Activated T-cell treated with anti-CD3 and anti-CD28 coated beads, Interleukin-2, amount 50 U/mL, for 24 hours (primary cell): ENCODE measurements around the gene PRCD.
A peak's percentile ranks its signal among the peaks of the same experiment; 100 is the strongest.
"Not testable (repeated sequence)": the region's sequence is repeated elsewhere in the genome, so short reads cannot be mapped to it uniquely, and the experiment has no call there.

ENCODE experiments used
- DNase-seq: peaks from one replicate; pipeline ENCODE4 v3.0.0-alpha.2; 2020
- H3K27ac Mint-ChIP-seq: 2 replicates; pipeline ENCODE4 v1.8.0; 2020; ENCODE audit warnings: mild to moderate bottlenecking, mixed read lengths
- H3K27me3 Mint-ChIP-seq: 2 replicates; pipeline ENCODE4 v1.8.0; 2020; ENCODE audit warnings: mixed read lengths
- H3K36me3 Mint-ChIP-seq: 2 replicates; pipeline ENCODE4 v1.8.0; 2020; ENCODE audit warnings: low read depth, mixed read lengths
- H3K4me1 Mint-ChIP-seq: 2 replicates; pipeline ENCODE4 v1.8.0; 2020; ENCODE audit warnings: low read depth, mixed read lengths
- H3K4me3 Mint-ChIP-seq: 2 replicates; pipeline ENCODE4 v1.8.0; 2020; ENCODE audit warnings: mild to moderate bottlenecking, moderate library complexity, mixed read lengths
- H3K9me3 Mint-ChIP-seq: 2 replicates; pipeline ENCODE4 v1.8.0; 2020; ENCODE audit warnings: mixed read lengths

The PRCD gene

DNA sequence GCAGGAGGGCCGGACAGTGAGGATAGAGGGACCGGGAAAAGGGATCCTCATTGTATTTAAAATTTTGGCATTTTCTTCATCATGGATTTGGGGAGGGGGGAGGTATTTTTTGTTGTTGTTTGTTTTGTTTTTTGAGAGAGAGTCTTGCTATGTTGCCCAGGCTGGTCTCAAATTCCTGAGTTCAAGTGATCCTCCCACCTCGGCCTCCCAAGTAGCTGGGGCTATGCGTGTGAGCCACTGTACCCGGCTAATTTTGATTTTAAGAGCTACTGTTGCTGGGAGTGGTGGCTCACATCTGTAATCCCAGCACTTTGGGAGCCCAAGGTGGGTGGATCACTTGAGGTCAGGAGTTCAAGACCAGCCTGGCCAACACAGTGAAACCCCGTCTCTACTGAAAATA, 25.5 kb upstream of the PRCD start:
- not testable (repeated sequence) for H3K36me3 Mint-ChIP-seq, H3K4me3 Mint-ChIP-seq, DNase-seq, H3K27me3 Mint-ChIP-seq, H3K9me3 Mint-ChIP-seq
- peaks cover 50% of the 10 kb centered on the region for H3K4me1 Mint-ChIP-seq
- peak overlapping the region; percentile 98 for H3K27ac Mint-ChIP-seq

DNA sequence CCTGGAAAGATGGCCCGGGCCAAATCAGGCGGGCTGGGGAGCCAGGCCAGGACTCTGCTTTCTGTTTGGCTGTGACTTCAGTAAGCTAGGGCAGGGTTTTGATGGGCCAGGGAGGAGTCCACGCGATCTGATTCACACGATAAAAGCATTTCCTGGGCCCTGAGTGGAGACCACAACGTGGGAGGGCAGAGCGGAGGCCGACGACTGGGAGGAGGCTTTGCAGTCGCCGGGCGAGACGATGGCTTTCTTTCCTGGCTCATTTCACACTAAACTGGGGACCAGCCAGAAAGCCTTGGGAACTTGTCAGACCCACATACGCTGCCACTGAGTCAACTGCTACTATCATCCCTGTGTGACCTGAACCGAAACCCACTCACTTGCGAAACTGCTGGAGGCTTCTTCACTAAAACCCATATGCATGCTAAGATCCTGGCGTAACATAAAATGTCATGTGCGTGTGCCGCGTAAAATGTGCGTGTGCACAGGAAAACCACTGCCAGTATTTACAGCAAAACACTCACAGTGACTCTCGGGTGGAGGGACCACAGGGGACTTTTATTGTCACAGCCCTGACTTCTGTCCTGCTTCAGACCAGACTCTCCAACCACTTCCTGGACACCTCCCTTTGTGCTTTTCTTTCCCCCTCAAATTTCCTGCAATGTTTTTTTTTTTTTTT, 24.4 kb upstream of the PRCD start:
- peak overlapping the region; percentile 98 for H3K27ac Mint-ChIP-seq
- H3K27me3 Mint-ChIP-seq = no peaks in the 10 kb centered on the region
- H3K4me3 Mint-ChIP-seq = peak overlapping the region; percentile 73
- no peaks in the 10 kb centered on the region for H3K36me3 Mint-ChIP-seq
- peaks cover 50% of the 10 kb centered on the region for H3K4me1 Mint-ChIP-seq
- peak; percentile 83 for DNase-seq
- no peaks in the 10 kb centered on the region for H3K9me3 Mint-ChIP-seq

DNA sequence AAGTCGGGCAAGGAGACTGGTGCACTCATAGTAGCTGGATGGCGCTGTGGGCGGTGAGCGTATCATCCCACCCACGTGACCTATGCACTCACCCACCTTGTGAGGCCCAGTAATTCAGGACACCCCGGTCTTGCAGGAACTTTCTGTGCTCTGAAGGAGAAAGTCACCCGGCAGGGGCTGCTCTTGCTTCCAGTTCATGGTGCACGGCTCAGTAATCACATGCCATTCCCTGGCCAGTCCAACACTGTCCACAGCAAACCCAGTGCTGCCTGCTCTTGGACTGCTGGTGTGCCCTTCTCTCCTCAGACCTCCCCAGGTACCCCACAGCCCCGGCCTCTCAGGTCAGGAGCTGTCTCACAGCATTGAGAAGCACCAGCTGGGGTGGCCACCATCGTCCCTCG, 22.2 kb upstream of the PRCD start:
- no peaks in the 10 kb centered on the region for H3K27me3 Mint-ChIP-seq
- DNase-seq = no peak
- peak overlapping the region; percentile 40 for H3K27ac Mint-ChIP-seq
- H3K4me3 Mint-ChIP-seq = no peak overlapping the region
- H3K4me1 Mint-ChIP-seq = peaks cover 43% of the 10 kb centered on the region
- no peaks in the 10 kb centered on the region for H3K36me3 Mint-ChIP-seq
- H3K9me3 Mint-ChIP-seq = no peaks in the 10 kb centered on the region

DNA sequence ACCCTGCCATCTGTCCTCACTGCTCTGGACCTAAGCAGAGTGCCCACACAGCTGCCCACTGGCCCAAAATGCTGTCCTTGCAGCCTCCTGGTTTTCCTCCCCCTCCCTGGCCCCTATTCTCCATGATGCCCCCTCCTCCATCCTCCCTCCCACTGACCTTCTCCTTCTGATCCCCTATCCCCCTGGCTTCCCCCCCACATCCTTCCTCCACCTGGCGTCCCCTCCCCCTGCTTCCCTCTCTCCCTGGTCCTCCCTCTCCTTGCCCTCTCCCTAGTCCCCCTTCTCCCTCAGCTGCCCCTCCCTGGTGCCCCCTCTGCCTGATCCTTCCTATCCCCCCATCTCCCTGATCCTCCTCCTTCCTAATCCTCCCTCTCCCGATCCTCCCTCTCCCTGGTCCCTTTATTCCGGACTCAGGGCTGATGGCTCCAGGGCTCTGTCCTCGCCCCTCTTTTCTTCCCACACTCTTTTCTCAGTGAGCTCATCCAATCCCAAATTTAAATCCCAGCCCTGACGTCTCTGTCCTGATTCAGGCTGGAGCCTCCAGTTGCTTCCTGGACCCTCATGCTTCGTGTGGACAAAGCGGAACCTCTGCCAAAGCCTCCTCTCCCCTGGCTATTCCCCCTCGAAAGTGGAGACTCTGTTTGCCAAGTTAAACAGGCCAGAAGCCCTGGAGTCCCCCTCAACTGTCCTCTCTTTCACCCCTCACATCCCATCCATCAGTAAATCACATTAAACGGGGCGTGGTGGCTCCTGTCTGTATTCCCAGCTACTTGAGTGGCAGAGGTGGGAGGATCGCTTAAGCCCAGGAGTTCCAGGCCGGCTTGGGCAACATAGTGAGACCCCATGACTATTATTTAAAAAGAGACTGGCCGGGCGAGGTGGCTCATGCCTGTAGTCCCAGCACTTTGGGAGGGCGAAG, 20.5 kb upstream of the PRCD start:
- Mint-ChIP-seq H3K27ac (no peak overlapping the region), H3K4me1 (peaks cover 37% of the 10 kb centered on the region), H3K9me3 (no peaks in the 10 kb centered on the region), H3K27me3 (no peaks in the 10 kb centered on the region), H3K36me3 (no peaks in the 10 kb centered on the region), H3K4me3 (no peak overlapping the region)
- DNase-seq = no peak

DNA sequence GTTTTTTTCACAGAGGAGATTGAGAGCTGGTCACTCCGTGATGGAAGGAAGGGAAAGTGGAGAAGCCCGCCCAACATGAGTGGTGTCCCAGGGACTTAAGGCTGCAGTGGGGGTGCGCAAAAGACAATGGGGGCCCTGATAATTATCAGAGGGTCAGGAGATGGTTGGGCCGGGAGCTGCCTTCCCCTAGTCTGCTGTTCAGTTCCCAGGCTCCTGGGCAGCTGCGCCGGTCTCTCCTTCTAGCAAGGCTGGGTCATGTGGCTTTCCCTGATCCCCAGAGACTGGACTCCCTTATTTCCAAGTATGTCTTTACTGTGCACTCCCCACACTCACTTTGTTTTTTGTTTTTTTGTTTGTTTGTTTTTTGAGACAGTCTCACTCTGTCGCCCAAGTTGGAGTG, 18.6 kb upstream of the PRCD start:
- DNase-seq = no peak
- H3K9me3 Mint-ChIP-seq = no peaks in the 10 kb centered on the region
- H3K4me3 Mint-ChIP-seq = no peak overlapping the region
- peaks cover 22% of the 10 kb centered on the region for H3K4me1 Mint-ChIP-seq
- H3K27ac Mint-ChIP-seq = no peak overlapping the region
- H3K27me3 Mint-ChIP-seq = no peaks in the 10 kb centered on the region
- H3K36me3 Mint-ChIP-seq = no peaks in the 10 kb centered on the region

DNA sequence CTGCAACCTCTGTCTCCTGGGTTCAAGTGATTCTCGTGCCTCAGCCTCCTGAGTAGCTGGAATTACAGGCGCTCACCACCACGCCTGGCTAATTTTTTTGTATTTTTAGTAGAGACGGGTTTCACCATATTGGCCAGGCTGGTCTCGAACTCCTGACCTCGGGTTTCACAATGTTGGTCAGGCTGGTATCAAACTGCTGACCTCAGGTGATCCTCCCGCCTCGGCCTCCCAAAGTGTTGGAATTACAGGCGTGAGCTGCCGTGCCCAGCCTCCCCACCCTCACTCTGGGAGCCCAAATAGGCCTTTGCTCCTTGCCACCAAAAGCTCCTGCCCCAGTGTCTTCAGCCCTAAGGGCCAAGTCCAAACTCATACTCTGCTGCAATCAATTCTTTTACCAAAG, 18.2 kb upstream of the PRCD start:
- not testable (repeated sequence) for H3K27ac Mint-ChIP-seq, DNase-seq, H3K4me3 Mint-ChIP-seq

DNA sequence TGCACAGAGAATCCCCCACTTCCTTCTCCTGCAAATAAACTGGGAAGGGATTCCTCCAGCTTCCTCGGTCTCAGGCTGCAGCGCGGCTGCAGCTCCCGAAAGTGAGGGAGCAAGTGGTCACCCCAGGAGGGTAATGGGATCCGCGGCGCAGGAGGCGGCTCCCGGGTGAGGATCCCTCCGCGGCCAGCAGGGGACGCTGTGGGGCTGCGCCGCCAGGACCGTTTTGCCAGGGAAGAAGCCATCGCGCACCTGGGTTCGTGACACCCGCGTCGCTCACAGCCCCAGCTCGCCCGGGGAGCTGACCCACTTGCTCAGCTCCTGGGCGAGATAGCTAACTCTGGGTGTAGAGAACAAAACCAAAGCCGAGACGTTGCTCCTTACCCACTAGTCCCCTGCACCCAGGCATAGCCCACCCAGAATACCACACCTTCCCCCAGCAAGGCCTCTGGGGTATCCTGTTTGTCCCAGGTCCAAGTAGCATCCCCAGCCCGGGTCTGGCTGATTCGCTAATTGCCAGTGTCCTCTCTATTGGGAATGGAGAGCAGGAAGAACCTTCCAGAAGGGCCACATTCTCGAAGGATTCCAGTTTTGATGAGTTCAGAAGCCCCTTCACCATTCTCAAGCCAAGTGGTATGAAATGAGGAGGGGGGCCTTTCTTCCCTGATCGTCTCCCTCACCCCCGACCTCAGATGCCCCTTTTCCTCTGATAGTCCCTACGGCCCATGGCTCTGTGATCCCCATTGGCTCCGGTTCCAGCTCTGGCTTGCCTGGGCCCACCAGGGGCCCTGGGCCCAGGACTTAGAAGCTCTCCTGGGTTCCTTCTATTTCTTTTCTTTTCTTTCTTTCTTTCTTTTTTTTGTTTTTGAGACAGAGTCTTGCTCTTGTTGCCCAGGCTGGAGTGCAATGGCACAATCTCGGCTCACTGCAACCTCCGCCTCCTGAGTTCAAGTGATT, 16.5 kb upstream of the PRCD start:
- no peaks in the 10 kb centered on the region for H3K36me3 Mint-ChIP-seq
- H3K4me1 Mint-ChIP-seq = peaks cover 20% of the 10 kb centered on the region
- no peaks in the 10 kb centered on the region for H3K27me3 Mint-ChIP-seq
- DNase-seq = peak; percentile 90
- H3K4me3 Mint-ChIP-seq = no peak overlapping the region
- no peak overlapping the region for H3K27ac Mint-ChIP-seq
- H3K9me3 Mint-ChIP-seq = no peaks in the 10 kb centered on the region

More for the DNA sequence above, 18.2 kb upstream of the PRCD start:
- not testable (repeated sequence) for H3K9me3 Mint-ChIP-seq, H3K27me3 Mint-ChIP-seq, H3K36me3 Mint-ChIP-seq
- H3K4me1 Mint-ChIP-seq = peaks cover 19% of the 10 kb centered on the region

DNA sequence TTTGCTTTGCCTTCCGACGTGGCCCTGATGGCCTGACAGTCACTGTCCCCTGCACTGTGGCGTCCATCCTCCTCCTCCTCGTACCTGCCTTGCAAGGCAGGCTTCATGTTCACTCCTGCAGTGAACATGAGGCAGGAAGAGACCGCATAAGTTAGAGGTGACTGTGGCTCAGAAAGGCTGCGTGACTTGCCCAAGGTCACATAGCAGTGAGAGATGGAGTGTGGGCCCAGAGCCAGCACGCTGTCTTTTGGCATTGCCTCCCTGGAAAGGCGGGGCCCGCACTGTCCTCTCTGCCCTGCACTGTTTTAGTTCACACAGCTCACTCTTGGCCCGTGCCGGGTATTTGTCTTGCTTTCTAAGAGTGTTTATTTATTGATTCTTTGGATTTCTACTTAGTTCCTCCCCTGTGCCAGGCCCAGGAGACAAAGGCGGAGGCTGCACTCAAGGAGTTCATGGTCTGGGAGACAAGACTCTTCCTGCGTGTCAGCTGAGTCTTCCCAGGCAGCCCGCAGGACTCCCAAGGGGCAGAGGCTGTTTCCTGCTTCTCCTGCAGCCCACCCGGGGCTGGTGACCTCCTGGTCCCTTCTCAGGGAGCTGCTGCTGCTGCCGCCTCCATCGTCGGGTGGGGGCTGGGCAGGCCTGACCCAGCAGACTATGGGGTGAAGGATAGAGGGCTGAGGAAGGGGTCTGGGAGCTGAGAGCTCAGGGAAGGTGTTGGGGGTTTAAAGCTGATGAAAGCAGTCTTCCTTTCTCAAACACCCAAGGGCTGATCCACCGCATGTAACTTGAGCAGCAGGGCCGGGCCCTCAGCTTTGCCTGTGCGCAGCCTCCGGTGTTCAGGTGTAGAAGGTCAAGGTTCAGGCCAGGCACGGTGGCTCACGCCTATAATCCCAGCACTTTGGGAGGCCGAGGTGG, 15.0 kb upstream of the PRCD start:
- Mint-ChIP-seq H3K27me3 (no peaks in the 10 kb centered on the region), H3K9me3 (no peaks in the 10 kb centered on the region), H3K27ac (no peak overlapping the region), H3K36me3 (no peaks in the 10 kb centered on the region), H3K4me3 (no peak overlapping the region), H3K4me1 (peaks cover 22% of the 10 kb centered on the region)
- DNase-seq = no peak

DNA sequence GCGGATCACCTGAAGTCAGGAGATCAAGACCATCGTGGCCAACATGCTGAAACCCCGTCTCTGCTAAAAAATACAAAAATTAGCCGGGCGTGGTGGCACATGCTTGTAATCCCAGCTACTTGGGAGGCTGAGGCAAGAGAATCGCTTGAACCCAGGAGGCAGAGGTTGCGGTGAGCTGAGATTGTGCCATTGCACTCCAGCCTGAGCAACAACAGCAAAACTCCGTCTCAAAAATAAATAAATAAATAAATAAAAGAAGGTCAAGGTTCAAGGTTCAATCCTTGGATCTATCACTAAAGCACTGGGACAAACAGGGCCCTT, 14.4 kb upstream of the PRCD start:
- H3K36me3 Mint-ChIP-seq, H3K4me3 Mint-ChIP-seq, DNase-seq, H3K27me3 Mint-ChIP-seq, H3K9me3 Mint-ChIP-seq, H3K27ac Mint-ChIP-seq: not testable (repeated sequence)
- H3K4me1 Mint-ChIP-seq = peaks cover 27% of the 10 kb centered on the region

DNA sequence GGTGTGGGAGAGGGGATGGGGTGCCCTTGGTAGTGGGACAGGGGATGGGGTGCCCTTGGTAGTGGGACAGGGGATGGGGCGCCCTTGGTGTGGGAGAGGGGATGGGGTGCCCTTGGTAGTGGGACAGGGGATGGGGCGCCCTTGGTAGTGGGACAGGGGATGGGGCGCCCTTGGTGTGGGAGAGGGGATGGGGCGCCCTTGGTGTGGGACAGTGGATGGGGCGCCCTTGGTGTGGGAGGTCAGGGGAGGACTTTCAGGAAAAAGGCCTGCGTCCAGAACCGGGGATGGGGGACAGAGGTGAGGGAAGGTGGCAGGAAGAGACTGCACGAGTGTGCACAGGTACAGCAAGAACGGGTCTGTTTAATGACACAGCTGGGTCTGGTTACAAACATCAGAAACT, 12.8 kb upstream of the PRCD start:
- DNase-seq, H3K27ac Mint-ChIP-seq, H3K4me3 Mint-ChIP-seq, H3K36me3 Mint-ChIP-seq, H3K27me3 Mint-ChIP-seq, H3K9me3 Mint-ChIP-seq: not testable (repeated sequence)
- peaks cover 28% of the 10 kb centered on the region for H3K4me1 Mint-ChIP-seq

DNA sequence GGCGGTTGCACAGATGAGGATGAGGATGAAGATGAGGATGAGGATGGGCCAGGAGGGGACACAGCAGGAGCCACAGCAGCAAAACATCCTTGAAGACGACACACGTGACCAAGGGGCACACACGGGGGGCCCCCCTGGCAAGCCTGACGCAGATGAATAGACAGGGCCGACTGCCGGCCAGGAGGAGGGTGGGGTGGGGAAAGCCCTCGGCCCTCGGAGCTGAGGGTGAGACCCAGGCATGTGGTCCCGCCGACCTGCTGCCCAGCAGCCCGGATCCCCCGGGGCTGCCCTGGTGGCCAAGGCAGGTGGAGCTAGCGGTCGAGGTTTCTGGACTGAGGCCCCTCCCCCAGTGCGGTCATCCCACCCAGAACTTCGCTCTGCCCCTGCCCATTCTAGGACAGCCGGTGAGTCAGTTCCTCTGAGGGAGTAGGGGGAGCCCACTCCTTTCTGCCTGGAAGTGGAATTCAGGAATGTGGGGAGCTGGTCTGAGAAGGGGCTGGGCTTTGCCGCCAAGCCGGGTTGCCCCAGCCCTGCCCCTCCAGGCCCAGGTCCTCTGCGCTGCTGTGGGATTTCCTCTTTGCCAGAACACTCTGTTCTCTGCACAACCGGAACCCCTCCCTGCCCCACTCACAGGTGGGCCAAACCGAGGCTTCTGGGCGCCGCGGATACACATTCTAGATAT, 12.3 kb upstream of the PRCD start:
- Mint-ChIP-seq H3K4me3 (no peak overlapping the region), H3K9me3 (no peaks in the 10 kb centered on the region), H3K36me3 (no peaks in the 10 kb centered on the region), H3K27me3 (no peaks in the 10 kb centered on the region), H3K4me1 (peaks cover 28% of the 10 kb centered on the region), H3K27ac (peak overlapping the region; percentile 26)
- peak; percentile 62 for DNase-seq

DNA sequence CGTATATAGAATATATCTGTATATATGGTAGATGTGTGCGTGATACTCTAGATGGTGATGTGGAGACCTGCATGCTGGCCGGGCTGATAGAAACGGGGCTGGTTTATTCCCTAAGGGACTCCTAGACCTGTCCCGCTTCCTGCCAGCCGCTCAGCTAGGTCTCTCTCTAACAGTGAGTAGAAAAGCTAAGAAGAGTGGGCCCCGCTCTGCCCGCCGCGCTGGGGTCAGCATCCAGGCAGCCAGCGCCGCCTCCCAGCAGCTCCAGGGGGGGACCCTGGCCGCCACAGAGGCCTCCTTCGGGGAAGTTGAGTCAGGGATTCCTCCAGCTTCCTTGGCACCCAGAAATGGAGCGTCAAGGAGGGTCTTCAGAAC, 11.7 kb upstream of the PRCD start:
- Mint-ChIP-seq H3K27me3 (no peaks in the 10 kb centered on the region), H3K4me1 (peaks cover 25% of the 10 kb centered on the region), H3K27ac (no peak overlapping the region), H3K9me3 (no peaks in the 10 kb centered on the region), H3K4me3 (no peak overlapping the region), H3K36me3 (no peaks in the 10 kb centered on the region)
- peak; percentile 46 for DNase-seq

DNA sequence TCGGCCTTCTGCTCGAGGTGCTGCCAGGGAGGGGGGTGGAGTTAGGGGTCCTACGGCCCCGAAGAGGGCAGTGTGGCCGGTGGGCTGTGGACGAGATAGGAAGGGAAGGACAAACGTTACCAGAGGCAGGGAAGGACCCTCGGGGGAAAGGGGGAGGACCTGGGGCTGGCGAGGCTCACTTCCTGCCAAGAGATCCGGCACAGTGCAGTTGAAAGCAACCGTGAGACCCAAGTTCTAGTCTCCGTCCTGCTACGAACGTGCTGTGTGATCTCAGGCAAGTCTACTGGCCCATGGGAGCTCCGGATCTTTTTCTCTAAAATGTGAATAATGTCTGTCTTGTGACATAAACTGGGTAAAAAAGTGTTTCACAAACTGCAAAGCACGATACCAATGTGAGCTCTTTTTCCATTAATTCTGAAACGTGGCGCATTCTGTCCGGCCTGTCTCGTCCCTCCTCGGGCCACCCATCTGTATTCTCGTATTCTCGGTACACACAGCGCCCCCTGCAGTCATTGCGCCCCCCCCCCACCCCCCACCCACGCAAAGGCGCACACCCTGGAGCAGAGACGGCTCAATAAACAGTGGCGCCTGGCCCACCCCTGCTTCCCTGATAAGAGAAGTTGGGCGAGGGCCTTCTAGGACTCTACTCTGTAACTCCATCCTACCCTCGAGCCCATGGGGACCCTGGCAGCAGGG, 11.2 kb upstream of the PRCD start:
- Mint-ChIP-seq H3K36me3 (no peaks in the 10 kb centered on the region), H3K27ac (peak overlapping the region; percentile 57), H3K4me1 (peaks cover 20% of the 10 kb centered on the region), H3K4me3 (no peak overlapping the region), H3K9me3 (no peaks in the 10 kb centered on the region), H3K27me3 (no peaks in the 10 kb centered on the region)
- DNase-seq = no peak
